GM23248 (cell line): Measurements from ENCODE around the gene TMUB1. TPM values are rescaled to one million over a fixed set of nuclear protein-coding genes. Genes with fewer than 3 reads are reported as not detected.

Experiments
- DNase-seq: peaks from one replicate; pipeline ENCODE4 v3.0.0-alpha.2; 2015
- H2AFZ ChIP-seq: fragments of 200-600 bp; sonication (generic); 2 replicates; pipeline ENCODE4 v1.6.1; 2016; ENCODE audit warnings: antibody characterized with exemption
- H3F3A ChIP-seq: fragments of 200-600 bp; sonication (generic); 2 replicates; pipeline ENCODE4 v1.6.1; 2016; ENCODE audit warnings: mild to moderate bottlenecking, antibody characterized with exemption, mixed run types; ENCODE audit not compliant: insufficient read depth
- H3K27ac ChIP-seq: fragments of 200-600 bp; sonication (generic); 2 replicates; pipeline ENCODE4 v1.5.1; 2016; ENCODE audit warnings: mild to moderate bottlenecking
- H3K27me3 ChIP-seq: fragments of 200-600 bp; sonication (generic); replicated peaks from 2 replicates; pipeline ENCODE4 v1.6.1; 2016; ENCODE audit warnings: mild to moderate bottlenecking; ENCODE audit not compliant: insufficient read depth
- H3K36me3 ChIP-seq: fragments of 200-600 bp; sonication (generic); 2 replicates; pipeline ENCODE4 v1.6.1; 2016; ENCODE audit warnings: low read depth, mild to moderate bottlenecking
- H3K4me1 ChIP-seq: fragments of 200-600 bp; sonication (generic); 2 replicates; pipeline ENCODE4 v1.6.1; 2016; ENCODE audit warnings: mild to moderate bottlenecking; ENCODE audit not compliant: insufficient read depth
- H3K4me2 ChIP-seq: fragments of 200-600 bp; sonication (generic); one replicate; pipeline ENCODE4 v1.6.1; 2016; ENCODE audit warnings: mild to moderate bottlenecking; ENCODE audit not compliant: unreplicated experiment
- H3K4me3 ChIP-seq: fragments of 200-600 bp; sonication (generic); 2 replicates; pipeline ENCODE4 v1.5.1; 2016; ENCODE audit warnings: mild to moderate bottlenecking
- H3K79me2 ChIP-seq: fragments of 200-600 bp; sonication (generic); 2 replicates; pipeline ENCODE4 v1.6.1; 2016; ENCODE audit warnings: mild to moderate bottlenecking; ENCODE audit not compliant: insufficient read depth
- H3K9ac ChIP-seq: fragments of 200-600 bp; sonication (generic); 2 replicates; pipeline ENCODE4 v1.6.1; 2016; ENCODE audit warnings: mild to moderate bottlenecking
- H3K9me2 ChIP-seq: fragments of 200-600 bp; sonication (generic); 2 replicates; pipeline ENCODE4 v1.6.1; 2016; ENCODE audit warnings: mixed run types, mild to moderate bottlenecking, moderate library complexity; ENCODE audit not compliant: insufficient read depth
- H3K9me3 ChIP-seq: fragments of 200-600 bp; sonication (generic); one replicate; pipeline ENCODE4 v1.6.1; 2017; ENCODE audit warnings: low read depth
- H4K20me1 ChIP-seq: fragments of 200-600 bp; sonication (generic); 2 replicates; pipeline ENCODE4 v1.6.0; 2016; ENCODE audit not compliant: insufficient read depth
- EZH2 ChIP-seq: fragments of 200-600 bp; sonication (generic); IDR thresholded peaks from 2 replicates; pipeline ENCODE4 v1.6.1; 2018; ENCODE audit warnings: antibody characterized with exemption, mild to moderate bottlenecking; ENCODE audit not compliant: insufficient read depth, poor library complexity, severe bottlenecking
- EZH2phosphoT487 ChIP-seq: fragments of 200-600 bp; sonication (generic); IDR thresholded peaks from 2 replicates; pipeline ENCODE4 v1.6.1; 2018; ENCODE audit warnings: antibody characterized with exemption, moderate library complexity, mild to moderate bottlenecking, low read depth; ENCODE audit not compliant: insufficient read depth
- WGBS, 2 experiments: methylation state at CpG; one replicate each; pipeline ENCODE4 v1.1.6; 2015 to 2017; ENCODE audit warnings: low lambda C conversion rate in 2 of 2, low coverage in 1 of 2; ENCODE audit errors: missing lambda C conversion rate in 2 of 2; 5-methylcytosine and 5-hydroxymethylcytosine counted together
- in situ Hi-C: fragments of 300-500 bp; cut with MboI; formaldehyde crosslinking; loops from 2 replicates; pipeline ENCODE4 v1.15.0; 2020
- polyA plus RNA-seq: library from polyadenylated mRNA; unstranded; fragments of >200 nt; fragmentation: Nextera tagmentation; extraction: Ambion mirVana; gene quantifications from 2 replicates; pipeline ENCODE4 v1.2.1, GENCODE V29; 2016
- total RNA-seq: library from RNA; depleted of rRNA; stranded (reverse); fragments of >200 nt; shearing (Covaris generic); gene quantifications from 2 replicates; pipeline ENCODE4 v1.2.3, GENCODE V29; 2014

The TMUB1 gene
- total and polyA plus RNA-seq, 2 experiments from 2014 or later: 19.9 to 33.6 TPM

- TF ChIP-seq EZH2phosphoT487 (no peak), EZH2 (no peak)
- Histone ChIP-seq H3K9ac (peak overlapping the region; percentile 96), H3K36me3 (no peaks in the 10 kb centered on the region), H3K9me3 (no peaks in the 10 kb centered on the region), H3K4me1 (peaks cover 17% of the 10 kb centered on the region), H3K27ac (peak overlapping the region; percentile 89), H2AFZ (peak overlapping the region; percentile 84), H3K79me2 (peaks cover 50% of the 10 kb centered on the region), H4K20me1 (no peaks in the 10 kb centered on the region), H3K4me3 (peak overlapping the region; percentile 91), H3K9me2 (no peaks in the 10 kb centered on the region), H3F3A (peaks cover 24% of the 10 kb centered on the region), H3K4me2 (peak overlapping the region; percentile 87), H3K27me3 (no peaks in the 10 kb centered on the region)
- no peak for DNase-seq
- 38% methylated on average over 36 to 41 of the region's 42 CpGs for WGBS, 2 experiments
- in situ Hi-C loops: no loop called here
These were observed 887 bp downstream of the TMUB1 start for GRCh38 chr7:151082141-151083070.

DNA sequence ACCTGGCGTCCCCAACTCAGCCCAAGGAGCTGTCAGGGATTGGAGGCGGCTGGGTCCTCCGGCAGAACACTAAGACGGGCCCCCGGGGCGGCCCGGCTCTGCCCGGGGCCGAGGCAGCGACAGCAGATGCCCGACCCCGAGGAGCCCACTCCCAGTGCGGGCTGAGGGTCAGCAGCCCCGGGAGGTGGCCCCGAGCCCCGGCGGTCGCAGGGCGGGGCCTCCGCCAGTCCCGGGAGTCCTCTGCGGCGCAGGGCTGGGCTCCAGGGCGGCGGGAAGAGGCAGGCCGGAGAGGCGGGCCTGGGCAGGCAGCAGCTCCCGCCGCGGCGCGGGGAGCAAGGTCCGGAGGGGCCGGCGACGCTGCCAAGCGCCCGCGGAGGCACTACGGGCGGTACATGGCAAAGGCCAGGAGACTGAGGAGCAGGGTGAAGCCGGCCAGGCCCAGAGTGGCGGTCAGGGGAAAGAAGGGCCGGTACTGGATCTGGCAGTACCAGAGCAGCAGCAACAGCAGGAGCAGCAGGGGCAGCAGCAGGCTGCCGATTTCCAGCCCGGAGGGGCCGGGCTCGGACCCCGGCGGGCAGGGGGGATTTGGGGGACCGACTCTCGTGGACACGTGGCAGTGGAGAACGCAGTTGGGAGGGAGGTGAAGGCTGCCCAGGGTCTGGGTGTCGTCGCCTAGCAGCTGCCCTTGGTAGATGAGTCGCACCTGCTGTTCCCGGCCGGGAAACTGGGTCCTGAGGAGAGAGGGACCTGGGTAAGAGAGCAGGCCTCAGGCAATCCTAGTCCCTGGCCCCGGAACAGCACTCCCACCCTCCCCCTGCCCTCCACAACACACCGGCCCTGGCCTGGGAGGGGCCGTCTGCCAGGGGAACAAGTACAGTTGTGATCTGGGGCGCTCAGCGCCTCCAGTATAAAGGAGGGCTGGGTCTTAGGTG, 1.9 kb downstream of the TMUB1 start:
- H3K27me3 ChIP-seq: no peaks in the 10 kb centered on the region
- 8 to 11% methylated on average over 39 to 46 of the region's 64 CpGs for WGBS, 2 experiments
- peak overlapping the region; percentile 31 for H2AFZ ChIP-seq
- TF ChIP-seq EZH2phosphoT487 (no peak), EZH2 (no peak)
- H3K9me3 ChIP-seq: no peaks in the 10 kb centered on the region
- H3K36me3 ChIP-seq: no peaks in the 10 kb centered on the region
- peak overlapping the region; percentile 91 for H3K4me3 ChIP-seq
- peak overlapping the region; percentile 89 for H3K27ac ChIP-seq
- peak; percentile 68 for DNase-seq
- in situ Hi-C loops: no loop called here
- no peaks in the 10 kb centered on the region for H3K9me2 ChIP-seq
- H3K79me2 ChIP-seq: peaks cover 45% of the 10 kb centered on the region
- peaks cover 17% of the 10 kb centered on the region for H3K4me1 ChIP-seq
- H4K20me1 ChIP-seq: no peaks in the 10 kb centered on the region
- peaks cover 24% of the 10 kb centered on the region for H3F3A ChIP-seq
- peak overlapping the region; percentile 87 for H3K4me2 ChIP-seq
- peak overlapping the region; percentile 96 for H3K9ac ChIP-seq

DNA sequence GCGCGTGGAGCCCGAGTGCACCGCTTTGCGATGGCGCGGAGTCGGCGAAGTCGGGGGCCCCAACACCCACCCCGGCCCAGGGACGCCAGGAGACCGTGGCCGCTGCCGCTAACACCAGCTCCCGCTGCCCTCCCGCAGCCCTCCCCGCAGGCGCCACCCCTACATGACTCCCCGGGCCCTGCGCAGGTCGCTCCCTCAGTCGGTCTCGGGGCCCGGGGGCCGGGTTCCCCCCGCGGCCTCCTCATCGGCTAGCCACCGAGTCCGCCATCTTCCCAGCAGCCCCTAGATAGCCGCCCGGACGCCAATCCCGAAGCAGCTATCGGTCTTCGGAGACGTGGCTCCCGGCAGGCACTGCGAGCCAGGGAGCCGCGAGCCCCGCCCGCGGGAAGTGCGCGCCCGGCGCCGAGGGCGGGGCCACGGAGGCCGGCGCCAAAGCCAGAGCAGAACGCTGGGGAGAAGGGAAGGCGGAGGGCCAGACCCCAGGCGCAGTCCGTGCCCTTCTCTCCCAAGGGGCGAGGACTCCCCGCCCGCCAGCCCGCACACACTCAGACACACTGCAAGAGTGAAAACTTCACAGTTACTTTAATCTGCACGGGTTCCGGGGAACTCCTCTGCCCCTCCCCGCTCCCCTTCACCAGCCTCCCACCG, 2.6 kb downstream of the TMUB1 start, which contains the start of gene FASTK:
Gene FASTK (minus strand): TSS at position 288 of the 648 bp plus-strand sequence. CDS start 43 bp downstream, at position 245.
- H3K9me2 ChIP-seq: no peaks in the 10 kb centered on the region
- peaks cover 23% of the 10 kb centered on the region for H3F3A ChIP-seq
- no peaks in the 10 kb centered on the region for H3K36me3 ChIP-seq
- peak within 1 kb of the TSS; percentile 60 for H2AFZ ChIP-seq
- H3K9me3 ChIP-seq: no peaks in the 10 kb centered on the region
- peak; percentile 99 for DNase-seq
- H3K27me3 ChIP-seq: no peaks in the 10 kb centered on the region
- peak within 1 kb of the TSS; percentile 91 for H3K4me3 ChIP-seq
- TF ChIP-seq EZH2phosphoT487: no peak
- no peak for TF ChIP-seq EZH2
- no peaks in the 10 kb centered on the region for H4K20me1 ChIP-seq
- peak within 1 kb of the TSS; percentile 87 for H3K4me2 ChIP-seq
- peak within 1 kb of the TSS; percentile 96 for H3K9ac ChIP-seq
- peak within 1 kb of the TSS; percentile 89 for H3K27ac ChIP-seq
- in situ Hi-C loops: no loop called here
- 1 to 3% methylated on average over 42 to 61 of the region's 66 CpGs for WGBS, 2 experiments
- H3K4me1 ChIP-seq: peaks cover 17% of the 10 kb centered on the region
- peaks cover 45% of the 10 kb centered on the region for H3K79me2 ChIP-seq

GRCh38 chr7:151080067-151080521, 3.2 kb downstream of the TMUB1 start:
- peaks cover 17% of the 10 kb centered on the region for H3F3A ChIP-seq
- peaks cover 17% of the 10 kb centered on the region for H3K4me1 ChIP-seq
- H3K9me3 ChIP-seq: no peaks in the 10 kb centered on the region
- no peak for TF ChIP-seq EZH2
- no peak for TF ChIP-seq EZH2phosphoT487
- DNase-seq: peak; percentile 79
- 0 to 3% methylated on average over 28 to 30 of the region's 31 CpGs for WGBS, 2 experiments
- peak overlapping the region; percentile 60 for H2AFZ ChIP-seq
- H3K9me2 ChIP-seq: no peaks in the 10 kb centered on the region
- no peaks in the 10 kb centered on the region for H3K27me3 ChIP-seq
- peaks cover 45% of the 10 kb centered on the region for H3K79me2 ChIP-seq
- H3K4me3 ChIP-seq: peak overlapping the region; percentile 91
- no peaks in the 10 kb centered on the region for H4K20me1 ChIP-seq
- in situ Hi-C loops: no loop called here
- no peaks in the 10 kb centered on the region for H3K36me3 ChIP-seq
- H3K9ac ChIP-seq: peak overlapping the region; percentile 96
- H3K4me2 ChIP-seq: peak overlapping the region; percentile 81
- peak overlapping the region; percentile 89 for H3K27ac ChIP-seq
